Renal cortex interstitium (tissue), 11 donors: ENCODE data around the gene PCSK1N. TPM values are rescaled to one million over a fixed set of nuclear protein-coding genes. Genes with fewer than 3 reads are reported as not detected.
"Not testable (repeated sequence)": the region's sequence is repeated elsewhere in the genome, so short reads cannot be mapped to it uniquely, and the experiment has no call there.

ENCODE experiments used
- DNase-seq, 11 donors: peaks; one replicate each; pipeline ENCODE4 v3.0.0-alpha.2; 2013; ENCODE audit warnings: low read depth in 9 of 11, low spot score in 4 of 11; ENCODE audit errors: extremely low read depth in 1 of 11
- polyA plus RNA-seq, 3 donors: library from polyadenylated mRNA; unstranded; fragments of 120-200 nt; gene quantifications; one replicate each; pipeline ENCODE4 v1.2.1, GENCODE V29; 2013; ENCODE audit not compliant: insufficient read length in 3 of 3

The PCSK1N gene
- polyA plus RNA-seq, 3 donors = 3.9 to 28.1 (median 13.6) TPM

GRCh38 chrX:48829016-48829735, 6.2 kb downstream of the PCSK1N start:
- no peak for DNase-seq

GRCh38 chrX:48827654-48827968, 7.8 kb downstream of the PCSK1N start:
- DNase-seq = no peak

- no peak for DNase-seq
These were observed 8.3 kb downstream of the PCSK1N start for GRCh38 chrX:48826876-48827653.

GRCh38 chrX:48826135-48826875, 9.1 kb downstream of the PCSK1N start, which contains the start of gene ERAS:
Gene ERAS (plus strand): TSS chrX:48826513. CDS start chrX:48829124, 2,611 bp downstream.
- DNase-seq = no peak

- DNase-seq = no peak
These were observed 11.3 kb downstream of the PCSK1N start for GRCh38 chrX:48824066-48824465.

- no peak for DNase-seq
These were observed 12.4 kb downstream of the PCSK1N start for GRCh38 chrX:48823053-48823452.

- DNase-seq = not testable (repeated sequence)
These were observed 16.0 kb downstream of the PCSK1N start for GRCh38 chrX:48819394-48819793.

GRCh38 chrX:48818866-48819265, 16.5 kb downstream of the PCSK1N start:
- no peak for DNase-seq

GRCh38 chrX:48818098-48818497, 17.3 kb downstream of the PCSK1N start:
- no peak for DNase-seq

- no peak for DNase-seq
These were observed 19.2 kb downstream of the PCSK1N start for GRCh38 chrX:48816014-48816810.

- no peak for DNase-seq
These were observed 20.1 kb downstream of the PCSK1N start for GRCh38 chrX:48815266-48815665.

GRCh38 chrX:48814722-48815121, 20.7 kb downstream of the PCSK1N start:
- no peak for DNase-seq

GRCh38 chrX:48813644-48814043, 21.8 kb downstream of the PCSK1N start:
- no peak for DNase-seq

- no peak for DNase-seq
These were observed 29.3 kb downstream of the PCSK1N start for GRCh38 chrX:48806081-48806480.

GRCh38 chrX:48802905-48803200, 32.6 kb downstream of the PCSK1N start:
- DNase-seq = no peak

GRCh38 chrX:48802089-48802904, 33.1 kb downstream of the PCSK1N start:
- DNase-seq = peak; percentile 46 to 75 (median 61)

GRCh38 chrX:48801280-48802088, 33.9 kb downstream of the PCSK1N start, which contains the start of gene HDAC6:
Gene HDAC6 (plus strand): TSS chrX:48802067. CDS start chrX:48802693, 626 bp downstream.
- DNase-seq = peak; percentile 86 to 97 (median 94)
